Activated naive CD8-positive, alpha-beta T cell treated with anti-CD3 and anti-CD28 coated beads for 36 hours (primary cell): ENCODE measurements around the gene SLC4A5. TPM values are rescaled to one million over a fixed set of nuclear protein-coding genes. Genes with fewer than 3 reads are reported as not detected.

Experiments used
- DNase-seq: peaks from one replicate; pipeline ENCODE4 v3.0.0; 2021
- H3K27ac Mint-ChIP-seq: one replicate; pipeline ENCODE4 v1.8.0; 2022; ENCODE audit warnings: mild to moderate bottlenecking, moderate library complexity, mixed read lengths
- H3K27me3 Mint-ChIP-seq: one replicate; pipeline ENCODE4 v1.8.0; 2022; ENCODE audit warnings: mild to moderate bottlenecking, mixed read lengths
- H3K36me3 Mint-ChIP-seq: one replicate; pipeline ENCODE4 v1.8.0; 2021; ENCODE audit warnings: mild to moderate bottlenecking, mixed read lengths
- H3K4me1 Mint-ChIP-seq: one replicate; pipeline ENCODE4 v1.8.0; 2021; ENCODE audit warnings: mixed read lengths
- H3K4me3 Mint-ChIP-seq: one replicate; pipeline ENCODE4 v1.8.0; 2022; ENCODE audit warnings: mild to moderate bottlenecking, moderate library complexity, mixed read lengths
- H3K9me3 Mint-ChIP-seq: one replicate; pipeline ENCODE4 v1.8.0; 2022; ENCODE audit warnings: mixed read lengths
- total RNA-seq, 2 experiments: library from RNA; stranded (reverse); gene quantifications; one replicate each; pipeline ENCODE4 v1.2.3, GENCODE V29; 2021

The SLC4A5 gene
- total RNA-seq, 2 experiments from 2014 or later = 0.74 to 1.5 TPM

DNA sequence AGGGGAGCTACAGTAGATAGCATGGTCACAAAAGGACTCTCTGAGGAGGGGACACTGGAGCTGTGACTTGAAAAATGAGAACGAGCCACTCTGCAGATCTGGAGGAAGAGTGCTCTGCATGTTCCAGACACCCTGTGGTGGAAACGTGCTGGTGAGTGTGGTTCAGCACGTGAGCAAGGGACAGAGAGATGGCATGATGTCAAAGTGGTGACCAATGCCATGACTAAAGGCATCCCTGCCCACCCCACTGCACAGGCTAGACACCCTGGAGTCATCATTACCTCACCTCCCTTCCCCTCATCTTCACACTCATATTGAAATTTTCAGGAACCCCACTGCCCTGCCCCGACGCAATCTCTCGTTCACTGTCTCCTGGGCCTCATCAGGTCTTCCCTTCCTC is 56.5 kb downstream of the SLC4A5 start:
- peaks cover 14% of the 10 kb centered on the region for H3K4me1 Mint-ChIP-seq
- no peak for DNase-seq
- no peaks in the 10 kb centered on the region for H3K36me3 Mint-ChIP-seq
- H3K27ac Mint-ChIP-seq = no peak overlapping the region
- H3K9me3 Mint-ChIP-seq = no peaks in the 10 kb centered on the region
- no peaks in the 10 kb centered on the region for H3K27me3 Mint-ChIP-seq
- H3K4me3 Mint-ChIP-seq = no peak overlapping the region

DNA sequence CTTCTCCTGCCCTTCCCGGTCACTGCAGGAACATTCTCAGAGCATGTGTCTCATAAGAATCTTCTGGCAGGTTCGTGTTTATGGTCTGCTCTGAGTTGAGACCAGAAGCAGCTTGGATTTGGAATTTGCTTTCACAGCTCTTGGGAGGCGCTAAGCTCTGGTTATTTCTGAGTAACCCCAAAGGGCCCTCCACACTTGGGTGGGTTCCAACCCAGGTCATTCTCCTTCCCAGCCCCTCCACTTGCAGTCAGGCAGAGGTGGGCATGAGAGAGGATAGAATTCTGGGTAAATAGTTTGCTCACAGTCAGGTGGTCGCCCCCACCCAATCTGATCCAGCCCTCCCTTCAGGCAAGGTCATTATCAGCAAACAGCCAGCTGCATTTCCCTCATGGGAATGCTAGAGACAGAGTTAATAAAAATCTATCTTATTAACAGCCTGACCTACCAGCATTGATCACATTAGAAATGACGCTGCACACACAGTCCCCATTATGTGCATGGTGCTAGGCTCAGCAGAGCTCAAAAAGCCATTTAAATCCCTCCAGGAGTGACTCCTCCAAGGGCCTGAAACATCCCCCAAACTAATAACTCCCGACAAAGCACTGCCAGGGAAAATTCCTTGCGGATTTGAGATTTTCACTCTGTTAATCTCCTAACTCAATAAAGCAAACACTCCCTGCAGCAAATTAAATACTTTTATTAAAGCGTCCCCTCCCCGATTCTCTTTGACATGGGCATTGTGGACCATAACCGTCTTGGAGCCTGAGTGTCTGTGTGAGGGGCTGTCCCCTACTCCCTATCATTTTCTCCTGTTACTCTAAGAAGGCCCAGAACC is 61.9 kb downstream of the SLC4A5 start:
- Mint-ChIP-seq H3K9me3 (no peaks in the 10 kb centered on the region), H3K36me3 (no peaks in the 10 kb centered on the region), H3K27ac (no peak overlapping the region), H3K4me3 (no peak overlapping the region), H3K4me1 (no peaks in the 10 kb centered on the region), H3K27me3 (no peaks in the 10 kb centered on the region)
- no peak for DNase-seq

DNA sequence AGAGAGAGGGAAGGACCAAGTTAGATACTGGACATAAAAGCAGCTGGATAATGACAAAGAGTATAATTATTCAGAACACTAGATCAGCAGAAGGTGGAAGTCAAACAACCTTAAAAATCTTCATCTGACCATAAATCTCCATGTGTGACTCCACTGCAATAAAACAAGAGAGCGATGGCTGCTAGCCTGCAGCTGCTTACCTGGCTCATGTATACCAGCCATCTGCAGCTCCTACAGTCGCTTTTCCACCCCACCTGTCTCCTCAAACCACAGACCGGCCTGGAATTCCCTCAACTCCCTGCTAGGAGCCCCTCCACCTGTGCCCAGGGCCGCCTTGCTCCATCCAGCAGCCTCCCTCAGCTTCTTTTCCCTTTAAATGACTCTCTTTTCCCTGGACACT is 64.5 kb downstream of the SLC4A5 start:
- no peak for DNase-seq
- no peak overlapping the region for H3K4me3 Mint-ChIP-seq
- no peaks in the 10 kb centered on the region for H3K4me1 Mint-ChIP-seq
- no peaks in the 10 kb centered on the region for H3K9me3 Mint-ChIP-seq
- no peak overlapping the region for H3K27ac Mint-ChIP-seq
- no peaks in the 10 kb centered on the region for H3K27me3 Mint-ChIP-seq
- H3K36me3 Mint-ChIP-seq = no peaks in the 10 kb centered on the region

DNA sequence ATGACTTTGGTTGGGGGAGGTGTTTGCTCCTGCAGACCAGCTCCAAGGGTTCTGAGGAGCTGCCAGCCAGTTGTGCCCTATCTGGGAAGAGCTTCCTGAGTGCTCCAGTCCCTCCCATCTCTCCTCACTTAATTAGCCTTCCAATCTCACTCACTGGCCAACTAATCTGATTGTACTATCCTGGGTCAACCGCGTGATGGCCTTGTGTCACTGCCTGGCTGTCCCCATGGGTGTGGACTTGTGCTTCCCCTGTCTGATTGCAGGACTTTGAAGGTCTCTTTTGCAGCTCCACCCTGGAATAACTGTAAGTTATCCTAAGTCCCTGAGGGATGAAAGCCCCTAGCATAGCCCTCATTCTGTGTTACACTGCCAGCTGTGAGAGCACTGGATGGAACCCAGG is 65.0 kb downstream of the SLC4A5 start:
- Mint-ChIP-seq H3K27ac (no peak overlapping the region), H3K36me3 (no peaks in the 10 kb centered on the region), H3K9me3 (no peaks in the 10 kb centered on the region), H3K27me3 (no peaks in the 10 kb centered on the region), H3K4me3 (no peak overlapping the region), H3K4me1 (no peaks in the 10 kb centered on the region)
- DNase-seq = no peak

DNA sequence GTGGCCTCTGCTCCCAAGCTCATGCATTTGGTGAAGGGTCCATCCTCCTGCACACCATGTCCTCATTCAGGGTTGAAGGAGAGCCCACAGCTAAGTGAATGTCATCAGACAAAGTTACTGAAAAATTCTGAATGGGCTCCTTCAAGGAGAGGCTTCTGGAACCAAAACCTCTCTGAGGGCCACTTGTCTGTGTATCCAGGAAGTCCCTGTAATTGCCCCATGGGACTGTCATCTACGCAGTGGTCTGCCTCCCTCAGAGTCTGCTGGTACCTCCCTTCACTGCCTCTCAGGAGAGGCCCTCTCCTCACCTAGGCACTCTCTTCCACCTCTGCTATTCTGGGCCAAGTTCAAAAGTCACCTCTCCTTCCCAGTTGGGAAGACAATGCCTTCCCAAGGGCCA is 68.0 kb downstream of the SLC4A5 start:
- Mint-ChIP-seq H3K4me3 (no peak overlapping the region), H3K27me3 (no peaks in the 10 kb centered on the region), H3K27ac (no peak overlapping the region), H3K36me3 (no peaks in the 10 kb centered on the region), H3K4me1 (no peaks in the 10 kb centered on the region), H3K9me3 (no peaks in the 10 kb centered on the region)
- DNase-seq = no peak

DNA sequence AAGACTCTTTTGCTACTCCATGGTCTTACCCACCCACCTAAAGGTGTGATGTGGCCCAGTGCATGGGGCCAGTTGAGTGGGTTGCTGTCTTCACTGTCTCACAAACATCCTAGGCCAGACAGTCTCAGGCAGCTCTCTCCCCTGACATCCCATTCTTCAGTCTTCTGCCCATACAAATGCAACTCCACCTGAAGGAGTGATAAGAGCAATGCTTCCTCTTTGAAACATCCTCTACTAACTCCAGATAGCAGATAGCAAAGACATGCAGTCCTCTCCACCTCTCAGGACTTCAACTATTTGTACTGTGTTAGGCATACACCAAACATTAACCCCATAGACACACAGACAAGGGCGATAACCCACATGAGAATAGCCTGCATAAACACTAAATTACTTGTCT is 73.5 kb downstream of the SLC4A5 start:
- H3K4me1 Mint-ChIP-seq = peaks cover 6% of the 10 kb centered on the region
- no peak overlapping the region for H3K27ac Mint-ChIP-seq
- no peaks in the 10 kb centered on the region for H3K27me3 Mint-ChIP-seq
- DNase-seq = no peak
- H3K36me3 Mint-ChIP-seq = no peaks in the 10 kb centered on the region
- no peaks in the 10 kb centered on the region for H3K9me3 Mint-ChIP-seq
- no peak overlapping the region for H3K4me3 Mint-ChIP-seq

DNA sequence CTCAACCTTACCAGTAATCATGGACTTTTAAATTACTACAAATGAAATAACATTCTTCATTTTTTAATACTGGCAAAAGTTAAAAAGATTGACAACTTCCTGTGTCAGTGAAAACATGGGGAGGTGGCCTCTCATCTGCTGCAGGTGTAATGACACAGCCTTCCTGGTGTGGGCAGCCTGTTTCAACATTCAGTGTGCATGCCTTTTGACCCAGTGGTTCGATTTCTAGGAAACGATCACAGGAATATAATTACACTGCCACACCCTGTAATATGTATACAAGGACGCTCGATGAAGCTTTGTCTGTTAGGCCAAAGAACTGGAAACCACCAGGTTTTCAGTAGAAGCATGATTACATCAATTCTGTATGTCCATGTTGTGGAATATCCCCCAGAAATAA is 76.1 kb downstream of the SLC4A5 start:
- peak overlapping the region; percentile 55 for H3K27ac Mint-ChIP-seq
- H3K4me3 Mint-ChIP-seq = peak overlapping the region; percentile 2
- no peaks in the 10 kb centered on the region for H3K36me3 Mint-ChIP-seq
- no peaks in the 10 kb centered on the region for H3K9me3 Mint-ChIP-seq
- peaks cover 6% of the 10 kb centered on the region for H3K4me1 Mint-ChIP-seq
- H3K27me3 Mint-ChIP-seq = no peaks in the 10 kb centered on the region
- DNase-seq = peak; percentile 59

DNA sequence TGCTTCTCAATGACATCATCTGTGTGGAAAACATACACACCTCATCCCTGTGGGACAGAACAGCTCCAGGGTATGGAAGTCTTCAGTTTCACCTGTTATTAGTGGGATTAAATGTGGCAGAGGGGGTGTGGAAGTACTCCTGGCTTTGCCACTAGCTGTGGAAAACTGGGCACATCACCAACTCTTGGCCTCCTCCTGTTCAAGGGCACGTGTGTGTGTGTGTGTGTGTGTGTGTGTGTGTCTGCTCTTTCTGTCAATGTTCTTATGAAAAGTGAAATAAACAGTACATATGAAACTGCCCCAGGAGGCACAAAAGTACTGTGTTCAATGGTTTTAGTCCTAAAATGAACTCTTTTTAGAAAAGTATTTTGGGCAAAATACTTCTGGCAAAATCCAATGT is 78.9 kb downstream of the SLC4A5 start:
- no peak for DNase-seq
- Mint-ChIP-seq H3K4me1 (peaks cover 6% of the 10 kb centered on the region), H3K4me3 (no peak overlapping the region), H3K36me3 (no peaks in the 10 kb centered on the region), H3K9me3 (no peaks in the 10 kb centered on the region), H3K27ac (no peak overlapping the region), H3K27me3 (no peaks in the 10 kb centered on the region)

DNA sequence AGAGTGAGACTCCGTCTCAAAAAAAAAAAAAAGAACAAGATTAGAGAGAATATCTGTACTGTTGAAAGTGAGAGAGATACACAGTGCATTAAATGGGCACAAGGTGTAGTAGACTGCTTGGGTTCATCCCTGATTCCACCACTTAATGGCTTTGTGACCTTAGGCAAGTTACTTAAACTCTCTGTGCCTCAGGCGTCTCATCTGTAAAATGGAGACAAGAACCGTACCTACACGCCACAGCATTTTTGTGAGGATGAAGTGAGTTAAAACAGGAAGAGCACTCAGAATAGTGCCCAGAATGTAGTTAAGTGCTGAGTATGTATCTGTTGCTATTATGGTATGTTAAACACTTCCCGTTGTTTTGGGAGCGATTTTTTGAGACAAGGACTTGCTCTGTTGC is 80.5 kb downstream of the SLC4A5 start:
- no peaks in the 10 kb centered on the region for H3K27me3 Mint-ChIP-seq
- peaks cover 6% of the 10 kb centered on the region for H3K4me1 Mint-ChIP-seq
- H3K4me3 Mint-ChIP-seq = no peak overlapping the region
- no peaks in the 10 kb centered on the region for H3K36me3 Mint-ChIP-seq
- H3K27ac Mint-ChIP-seq = no peak overlapping the region
- H3K9me3 Mint-ChIP-seq = no peaks in the 10 kb centered on the region
- no peak for DNase-seq

DNA sequence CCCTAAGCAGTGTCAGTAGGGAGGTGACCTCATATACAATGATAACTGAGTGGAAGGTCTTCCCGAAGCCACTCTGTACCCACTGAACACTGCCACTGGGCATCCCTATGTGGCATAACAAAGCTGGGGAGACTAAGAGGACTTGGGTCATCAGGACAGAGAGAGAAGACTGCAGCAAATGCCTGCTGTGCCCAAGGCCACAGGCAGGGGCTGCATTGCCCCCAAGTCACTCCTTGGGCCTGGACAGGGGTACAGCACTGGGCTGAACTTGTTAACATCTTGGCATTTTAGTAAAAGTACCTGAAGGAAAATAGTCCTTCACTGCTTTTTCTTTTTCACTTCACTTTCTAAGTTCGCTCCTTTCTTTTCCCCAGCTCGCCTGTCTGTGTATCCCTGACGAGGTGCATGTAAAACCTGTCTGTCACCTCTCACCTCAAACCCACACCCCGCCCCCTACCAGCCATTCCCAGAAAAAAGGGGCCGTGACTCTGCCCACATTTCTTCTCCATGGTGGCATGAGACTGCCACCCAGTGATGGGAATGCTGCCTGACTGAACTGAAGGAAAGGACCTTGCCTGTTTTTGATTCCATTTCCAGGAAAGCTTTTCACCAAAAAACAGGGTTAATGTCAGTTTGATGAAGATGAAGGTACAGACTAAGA is 81.9 kb downstream of the SLC4A5 start:
- Mint-ChIP-seq H3K4me3 (no peak overlapping the region), H3K4me1 (no peaks in the 10 kb centered on the region), H3K36me3 (no peaks in the 10 kb centered on the region), H3K27me3 (no peaks in the 10 kb centered on the region), H3K27ac (no peak overlapping the region), H3K9me3 (no peaks in the 10 kb centered on the region)
- no peak for DNase-seq

DNA sequence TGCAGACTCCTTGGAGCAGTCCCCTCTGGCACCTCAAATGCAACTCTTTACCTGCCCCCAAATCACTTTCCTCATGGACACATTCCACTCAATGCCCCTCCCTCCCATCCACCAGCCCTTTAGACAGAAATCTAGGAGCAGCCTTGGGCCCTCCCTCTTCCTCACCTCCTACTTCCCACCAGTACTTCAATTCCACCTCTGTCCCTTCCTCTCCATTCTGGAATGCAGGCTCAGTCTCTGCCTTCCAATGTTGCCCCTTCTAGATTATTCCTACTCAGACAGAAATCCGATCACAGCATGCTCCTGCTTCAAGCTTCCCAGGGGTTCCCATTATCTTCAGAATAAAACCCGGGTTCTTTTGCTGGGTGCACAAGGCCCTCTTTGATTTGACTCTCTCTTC is 82.7 kb downstream of the SLC4A5 start:
- Mint-ChIP-seq H3K4me1 (no peaks in the 10 kb centered on the region), H3K4me3 (no peak overlapping the region), H3K27me3 (no peaks in the 10 kb centered on the region), H3K27ac (no peak overlapping the region), H3K36me3 (no peaks in the 10 kb centered on the region), H3K9me3 (no peaks in the 10 kb centered on the region)
- no peak for DNase-seq

DNA sequence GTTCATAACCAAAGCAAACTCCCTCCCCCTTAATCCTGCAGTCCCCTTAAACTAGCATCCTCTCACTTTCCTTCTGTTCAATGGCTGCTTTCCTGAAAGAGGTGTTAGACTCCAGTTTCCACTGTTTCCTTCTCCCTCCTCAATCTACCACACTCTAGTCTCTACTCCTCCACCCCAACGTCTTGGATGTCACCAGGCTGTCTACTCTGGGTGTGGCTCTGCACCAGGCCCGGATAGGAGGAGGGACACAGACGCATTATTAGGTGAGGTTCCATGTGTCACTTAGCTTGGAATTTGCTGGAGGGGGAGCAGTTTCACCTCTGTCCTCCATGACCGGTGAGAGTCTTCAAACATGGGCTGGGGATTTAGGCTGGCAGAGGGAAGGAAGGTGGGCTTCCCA is 83.5 kb downstream of the SLC4A5 start:
- no peak overlapping the region for H3K27ac Mint-ChIP-seq
- no peaks in the 10 kb centered on the region for H3K4me1 Mint-ChIP-seq
- H3K4me3 Mint-ChIP-seq = no peak overlapping the region
- no peaks in the 10 kb centered on the region for H3K27me3 Mint-ChIP-seq
- DNase-seq = no peak
- H3K9me3 Mint-ChIP-seq = no peaks in the 10 kb centered on the region
- no peaks in the 10 kb centered on the region for H3K36me3 Mint-ChIP-seq

DNA sequence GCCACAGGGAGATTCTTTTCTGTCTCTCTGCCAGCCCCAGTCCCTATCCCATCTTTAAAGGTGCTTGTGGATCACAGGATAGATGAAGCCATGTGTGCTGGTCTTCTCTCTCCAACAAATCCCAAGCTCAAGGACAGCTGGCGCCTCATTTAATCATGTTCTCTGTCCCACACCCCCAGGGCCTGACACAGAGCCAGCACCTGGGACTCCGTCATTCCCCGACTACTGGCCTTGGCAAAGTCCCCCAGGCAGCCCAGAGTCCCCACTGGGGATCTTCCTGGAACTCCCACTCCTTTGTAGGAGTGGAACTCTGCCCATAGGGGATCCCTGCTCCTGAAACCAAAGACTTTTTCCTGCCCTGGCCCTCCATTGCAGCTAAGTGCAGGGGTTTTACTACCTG is 84.0 kb downstream of the SLC4A5 start:
- Mint-ChIP-seq H3K27ac (no peak overlapping the region), H3K4me3 (no peak overlapping the region), H3K36me3 (no peaks in the 10 kb centered on the region), H3K4me1 (no peaks in the 10 kb centered on the region), H3K9me3 (no peaks in the 10 kb centered on the region), H3K27me3 (no peaks in the 10 kb centered on the region)
- DNase-seq = no peak

DNA sequence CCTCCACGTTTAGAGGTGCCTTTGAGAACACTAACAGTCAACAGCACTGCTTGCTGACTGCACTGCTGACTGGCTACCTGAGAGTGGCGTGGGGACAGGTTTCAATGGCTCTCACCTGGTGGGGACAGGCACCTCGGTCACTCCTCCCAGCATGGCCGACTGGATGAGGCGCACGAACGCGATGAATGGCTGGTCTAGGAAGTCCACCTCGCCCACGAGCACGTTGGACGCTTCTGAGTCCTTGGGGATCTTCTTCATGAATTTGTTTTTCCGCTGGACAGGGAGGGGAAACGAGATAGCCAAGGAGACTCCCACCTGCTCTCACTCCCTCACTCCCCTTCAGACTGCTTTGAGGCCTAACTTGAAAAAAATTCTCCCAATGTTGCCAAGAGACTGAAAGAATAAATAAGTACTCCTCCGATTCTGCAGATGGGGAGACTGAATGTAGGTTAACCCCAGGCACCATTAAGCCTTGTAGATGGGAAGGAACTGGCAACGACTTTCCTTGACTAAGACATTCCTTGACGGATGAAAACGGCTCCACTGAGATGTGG is 87.5 kb downstream of the SLC4A5 start:
- no peak for DNase-seq
- H3K36me3 Mint-ChIP-seq = no peaks in the 10 kb centered on the region
- H3K4me1 Mint-ChIP-seq = no peaks in the 10 kb centered on the region
- H3K27me3 Mint-ChIP-seq = no peaks in the 10 kb centered on the region
- H3K4me3 Mint-ChIP-seq = no peak overlapping the region
- H3K9me3 Mint-ChIP-seq = no peaks in the 10 kb centered on the region
- no peak overlapping the region for H3K27ac Mint-ChIP-seq

DNA sequence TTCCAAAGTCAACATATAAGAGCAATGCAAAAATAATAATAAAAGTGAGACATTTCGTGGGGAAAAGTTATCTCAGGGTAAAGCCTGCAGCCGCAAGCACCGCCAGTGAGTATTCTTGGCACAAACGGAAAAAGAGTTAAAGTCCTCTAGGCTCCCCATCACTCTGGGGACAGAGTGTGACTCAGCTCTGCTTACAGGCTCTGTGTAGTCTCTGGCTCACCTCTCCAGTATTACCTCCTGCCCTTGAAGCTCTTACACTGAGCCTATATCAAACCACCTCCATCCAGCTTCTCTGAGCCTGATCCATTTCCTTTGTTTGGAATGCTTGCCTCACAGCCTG is 89.3 kb downstream of the SLC4A5 start:
- H3K4me1 Mint-ChIP-seq = no peaks in the 10 kb centered on the region
- no peaks in the 10 kb centered on the region for H3K27me3 Mint-ChIP-seq
- DNase-seq = no peak
- H3K36me3 Mint-ChIP-seq = no peaks in the 10 kb centered on the region
- H3K4me3 Mint-ChIP-seq = no peak overlapping the region
- H3K9me3 Mint-ChIP-seq = no peaks in the 10 kb centered on the region
- no peak overlapping the region for H3K27ac Mint-ChIP-seq
